ENCODE measurements around the gene EZR.

Gene EZR

DNA sequence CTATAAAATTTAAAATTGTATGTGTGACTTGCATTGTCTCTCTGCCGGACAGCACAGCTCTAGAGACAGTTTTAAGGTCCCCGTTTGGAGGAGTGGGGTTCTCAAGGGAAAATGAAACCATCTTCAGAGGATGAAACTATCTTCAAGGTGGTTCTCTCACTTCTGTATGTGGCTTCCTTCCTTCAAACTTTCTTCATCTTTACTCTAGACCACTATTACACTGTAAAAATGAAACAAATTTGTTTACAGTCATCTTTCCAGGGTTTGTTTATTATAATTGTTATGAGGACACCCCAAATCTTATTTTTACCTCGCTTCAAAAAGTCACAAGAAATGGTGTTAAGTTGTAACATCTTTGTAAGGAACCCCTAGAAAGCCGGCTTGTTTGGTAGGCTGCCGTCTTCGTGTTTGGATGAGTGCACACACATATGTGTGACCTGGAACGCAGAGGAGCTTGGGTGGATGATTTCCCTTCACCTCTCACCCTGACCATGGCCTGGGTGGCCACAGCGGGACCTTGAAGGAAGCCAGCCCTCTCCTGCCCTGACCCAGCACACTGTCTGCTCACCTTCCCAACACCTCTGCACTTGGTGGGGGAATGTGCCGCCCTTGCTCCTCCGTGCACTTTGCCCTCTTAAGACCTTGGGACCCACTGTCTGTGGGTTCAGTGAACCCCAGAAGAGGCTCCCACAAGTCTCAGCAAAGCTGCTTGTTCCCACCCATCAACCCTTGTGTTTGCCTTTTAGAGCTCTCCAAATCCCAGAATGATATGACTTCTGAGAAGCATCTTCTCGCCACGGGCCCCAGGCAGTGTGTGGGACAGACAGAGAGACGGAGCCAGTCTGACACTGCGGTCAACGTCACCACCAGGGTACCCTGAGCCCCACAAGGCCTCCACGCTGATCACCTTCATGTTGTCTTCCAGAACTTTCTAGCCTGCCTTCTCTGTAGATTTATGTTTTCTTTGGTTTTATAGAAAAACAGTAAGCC is 101.5 kb downstream of the EZR start:
- DNase-seq: peak; percentile 45 to 58
